NCI-H1694 (cell line): ENCODE measurements around the gene HLTF.

Experiments used
- DNase-seq: peaks from one replicate; lab custom pipeline; 2025; lab: John Stamatoyannopoulos, UW

HLTF gene

GRCh38 chr3:149089395-149089794, 3.1 kb upstream of the HLTF start:
- no peak for DNase-seq

GRCh38 chr3:149087208-149087607, 875 bp upstream of the HLTF start:
- DNase-seq: no peak

GRCh38 chr3:149085828-149086231, 503 bp downstream of the HLTF start:
- DNase-seq: no peak

GRCh38 chr3:149081772-149082171, 4.6 kb downstream of the HLTF start:
- DNase-seq: no peak

GRCh38 chr3:149080699-149081091, 5.6 kb downstream of the HLTF start:
- no peak for DNase-seq

- no peak for DNase-seq
Measured at GRCh38 chr3:149080011-149080698, 6.2 kb downstream of the HLTF start.

GRCh38 chr3:149077628-149078027, 8.7 kb downstream of the HLTF start:
- no peak for DNase-seq

- no peak for DNase-seq
Measured at GRCh38 chr3:149067883-149068282, 18.4 kb downstream of the HLTF start.

GRCh38 chr3:149061776-149062175, 24.6 kb downstream of the HLTF start:
- no peak for DNase-seq

- no peak for DNase-seq
Measured at GRCh38 chr3:149058602-149059001, 27.7 kb downstream of the HLTF start.

- DNase-seq: no peak
Measured at GRCh38 chr3:149058198-149058597, 28.1 kb downstream of the HLTF start.

GRCh38 chr3:149055575-149055974, 30.8 kb downstream of the HLTF start:
- no peak for DNase-seq

- no peak for DNase-seq
Measured at GRCh38 chr3:149044339-149045083, 41.8 kb downstream of the HLTF start.

- no peak for DNase-seq
Measured at GRCh38 chr3:149042789-149043386, 43.4 kb downstream of the HLTF start.

- no peak for DNase-seq
Measured at GRCh38 chr3:149038322-149038721, 48.0 kb downstream of the HLTF start.

GRCh38 chr3:149037684-149038083, 48.6 kb downstream of the HLTF start:
- no peak for DNase-seq

- no peak for DNase-seq
Measured at GRCh38 chr3:149031096-149031495, 55.2 kb downstream of the HLTF start.

GRCh38 chr3:149026718-149027117, 59.6 kb downstream of the HLTF start:
- DNase-seq: no peak

GRCh38 chr3:149023951-149024350, 62.4 kb downstream of the HLTF start:
- no peak for DNase-seq

GRCh38 chr3:149021830-149022229, 64.5 kb downstream of the HLTF start:
- DNase-seq: no peak

- no peak for DNase-seq
Measured at GRCh38 chr3:149020839-149021252, 65.5 kb downstream of the HLTF start.

- DNase-seq: no peak
Measured at GRCh38 chr3:149020196-149020838, 66.0 kb downstream of the HLTF start.

- DNase-seq: no peak
Measured at GRCh38 chr3:149019580-149019979, 66.8 kb downstream of the HLTF start.
